ENCODE data around the gene GON7. TPM values are rescaled to one million over a fixed set of nuclear protein-coding genes. Genes with fewer than 3 reads are reported as not detected.
A peak's percentile ranks its signal among the peaks of the same experiment; 100 is the strongest.

GON7 gene
- total and polyA plus RNA-seq, 8 donors, result 4.6 to 14.9 (median 6.2) TPM

DNA sequence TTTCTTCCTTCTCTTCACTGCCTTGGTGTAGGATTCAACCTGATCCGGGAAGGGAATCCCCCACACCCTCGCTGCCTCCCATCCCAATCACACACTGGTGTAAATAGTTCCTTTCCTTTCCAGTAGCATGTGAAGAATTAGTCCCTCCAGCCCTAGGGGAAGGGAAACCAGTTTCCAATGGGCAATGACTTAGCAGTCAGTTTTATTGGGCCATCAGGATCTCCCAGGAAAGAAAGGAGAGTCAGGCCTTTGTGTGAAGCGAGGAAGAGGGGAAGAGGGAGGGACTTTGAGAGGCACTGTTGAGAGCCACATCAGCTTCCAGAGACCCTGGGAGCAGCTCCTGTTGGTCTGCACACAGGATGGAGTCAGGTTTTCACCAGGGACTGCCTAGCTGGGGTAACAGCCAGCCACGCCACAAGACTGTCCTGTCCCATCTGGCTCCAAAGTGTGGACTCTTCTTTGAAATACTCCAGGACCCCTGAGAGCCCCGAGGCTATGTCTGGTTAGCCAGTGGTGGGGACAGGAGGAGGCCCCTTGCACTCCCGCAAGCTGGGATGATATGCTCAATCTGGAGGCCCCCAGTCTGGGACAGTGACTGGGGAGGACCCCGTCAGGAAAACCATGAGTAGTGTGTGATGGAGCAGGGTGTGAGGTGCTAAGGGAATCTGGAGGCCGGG, 50.0 kb downstream of the GON7 start:
- no peaks in the 10 kb centered on the region for H3K9me3 ChIP-seq
- WGBS, 2 donors, result 80% methylated on average over 8 of the region's 8 CpGs

DNA sequence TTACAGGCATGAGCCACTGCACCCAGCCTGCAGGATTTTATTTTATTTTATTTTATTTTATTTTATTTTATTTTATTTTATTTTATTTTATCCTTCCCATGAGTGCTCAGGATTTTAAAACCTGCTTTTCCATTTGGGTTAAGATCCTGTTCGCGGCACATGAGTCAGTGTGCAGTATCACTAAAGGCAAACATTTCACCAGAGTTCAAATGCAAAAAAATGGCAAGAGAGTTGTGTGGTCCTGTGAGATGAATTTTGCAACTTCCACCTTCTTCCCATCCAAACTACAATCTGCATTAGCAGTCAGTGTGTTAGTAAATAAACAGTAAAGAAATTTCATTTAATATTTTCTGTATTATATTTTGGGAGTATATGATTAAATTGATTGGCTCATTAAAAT, 51.2 kb downstream of the GON7 start:
- no peak for FAIRE-seq
- H3K4me1 ChIP-seq, result peaks cover 0 to 13% (median 10%) of the 10 kb centered on the region in 3 donors
- TF ChIP-seq, protein P1, sequence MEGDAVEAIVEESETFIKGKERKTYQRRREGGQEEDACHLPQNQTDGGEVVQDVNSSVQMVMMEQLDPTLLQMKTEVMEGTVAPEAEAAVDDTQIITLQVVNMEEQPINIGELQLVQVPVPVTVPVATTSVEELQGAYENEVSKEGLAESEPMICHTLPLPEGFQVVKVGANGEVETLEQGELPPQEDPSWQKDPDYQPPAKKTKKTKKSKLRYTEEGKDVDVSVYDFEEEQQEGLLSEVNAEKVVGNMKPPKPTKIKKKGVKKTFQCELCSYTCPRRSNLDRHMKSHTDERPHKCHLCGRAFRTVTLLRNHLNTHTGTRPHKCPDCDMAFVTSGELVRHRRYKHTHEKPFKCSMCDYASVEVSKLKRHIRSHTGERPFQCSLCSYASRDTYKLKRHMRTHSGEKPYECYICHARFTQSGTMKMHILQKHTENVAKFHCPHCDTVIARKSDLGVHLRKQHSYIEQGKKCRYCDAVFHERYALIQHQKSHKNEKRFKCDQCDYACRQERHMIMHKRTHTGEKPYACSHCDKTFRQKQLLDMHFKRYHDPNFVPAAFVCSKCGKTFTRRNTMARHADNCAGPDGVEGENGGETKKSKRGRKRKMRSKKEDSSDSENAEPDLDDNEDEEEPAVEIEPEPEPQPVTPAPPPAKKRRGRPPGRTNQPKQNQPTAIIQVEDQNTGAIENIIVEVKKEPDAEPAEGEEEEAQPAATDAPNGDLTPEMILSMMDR (IDR thresholded peaks at IDR 0.05), result no peak
- no peaks in the 10 kb centered on the region for H3K36me3 ChIP-seq
- no peaks in the 10 kb centered on the region for H3K27me3 ChIP-seq
- intact Hi-C loops (cut with DNase I), result no loop called here
- H3K4me3 ChIP-seq, result no peak overlapping the region
- 59 to 67% methylated on average over 2 of the region's 2 CpGs for WGBS, 2 donors
- no peak for DNase-seq
- ATAC-seq, result no peak
- no peaks in the 10 kb centered on the region for H3K9me3 ChIP-seq
- H3K27ac ChIP-seq, result no peak overlapping the region

More for the DNA sequence above, 50.0 kb downstream of the GON7 start:
- Histone ChIP-seq H3K4me3 (no peak overlapping the region), H3K27me3 (no peaks in the 10 kb centered on the region), H3K4me1 (peaks cover 0 to 1% (median 0%) of the 10 kb centered on the region in 3 donors), H3K27ac (no peak overlapping the region), H3K36me3 (no peaks in the 10 kb centered on the region)
- TF ChIP-seq, protein P1 (IDR thresholded peaks at IDR 0.05), result no peak
- intact Hi-C loops (cut with DNase I), result no loop called here
- no peak for ATAC-seq
- no peak for FAIRE-seq
- DNase-seq, result peak in 1 of 6 donors; percentile 24

DNA sequence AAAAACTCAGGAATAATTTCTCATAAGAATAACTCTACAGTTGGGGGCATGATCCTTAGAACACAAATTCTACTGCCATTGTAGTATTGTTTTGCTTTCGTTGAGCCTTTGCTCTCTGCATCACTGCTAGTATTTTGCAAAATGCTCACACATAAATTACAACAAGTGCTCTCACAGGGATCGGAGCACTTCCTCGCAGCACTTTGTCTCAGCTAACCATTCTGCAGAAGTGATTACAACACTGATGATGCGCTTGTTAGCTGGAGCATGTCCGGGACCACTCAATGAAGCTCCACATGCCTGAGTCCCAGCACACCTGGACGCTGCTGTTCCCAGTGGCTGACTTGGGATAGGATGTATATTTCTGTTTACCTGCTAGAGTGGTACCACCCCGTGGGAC, 53.7 kb downstream of the GON7 start:
- no peak overlapping the region for H3K4me3 ChIP-seq
- peaks cover 0 to 16% (median 14%) of the 10 kb centered on the region in 3 donors for H3K4me1 ChIP-seq
- peak in 1 of 6 donors; percentile 5 for DNase-seq
- no peak for FAIRE-seq
- intact Hi-C loops (cut with DNase I), result no loop called here
- no peaks in the 10 kb centered on the region for H3K36me3 ChIP-seq
- no peak for ATAC-seq
- H3K9me3 ChIP-seq, result no peaks in the 10 kb centered on the region
- H3K27me3 ChIP-seq, result no peaks in the 10 kb centered on the region
- H3K27ac ChIP-seq, result no peak overlapping the region
- TF ChIP-seq, protein P1 (IDR thresholded peaks at IDR 0.05), result no peak
- WGBS, 2 donors, result 82 to 86% methylated on average over 7 of the region's 7 CpGs

Other genes starting within 250 kb of the GON7 start
- gene ITPK1, start 91.1 kb downstream of the GON7 start, total RNA-seq, result 10 to 100 TPM; 31.0 to 38.3 (median 34.5) TPM
- 10 to 100 TPM; 23.2 to 30.4 TPM for gene ITPK1, start 91.1 kb downstream of the GON7 start, polyA plus RNA-seq
- 10 to 100 TPM in 3 of 6 donors, 1 to 10 TPM in 3; 7.9 to 12.6 (median 10.1) TPM for gene MOAP1, start 22.2 kb downstream of the GON7 start, total RNA-seq
- 10 to 100 TPM in 1 of 2 donors, 1 to 10 TPM in 1; 8.3 to 21.4 TPM for gene MOAP1, start 22.2 kb downstream of the GON7 start, polyA plus RNA-seq
- gene LYSET, start 21.7 kb downstream of the GON7 start, total RNA-seq, result 10 to 100 TPM in 2 of 6 donors, 1 to 10 TPM in 4; 6.1 to 16.6 (median 9.2) TPM
- 10 to 100 TPM in 1 of 2 donors, 1 to 10 TPM in 1; 8.7 to 21.2 TPM for gene LYSET, start 21.7 kb downstream of the GON7 start, polyA plus RNA-seq
- 10 to 100 TPM; 10.9 to 17.6 (median 12.0) TPM for gene UBR7, start 191 bp upstream of the GON7 start, total RNA-seq
- gene UBR7, start 191 bp upstream of the GON7 start, polyA plus RNA-seq, result 10 to 100 TPM in 1 of 2 donors, 1 to 10 TPM in 1; 5.5 to 10.1 TPM
- gene BTBD7, start 126.0 kb upstream of the GON7 start, total RNA-seq, result 10 to 100 TPM; 12.1 to 21.6 (median 15.0) TPM
- gene BTBD7, start 126.0 kb upstream of the GON7 start, polyA plus RNA-seq, result 1 to 10 TPM; 6.3 to 8.9 TPM
- not detected for gene COX8C, start 140.1 kb upstream of the GON7 start, total RNA-seq
- not detected for gene COX8C, start 140.1 kb upstream of the GON7 start, polyA plus RNA-seq
- gene UNC79, start 223.9 kb upstream of the GON7 start, total RNA-seq, result 1 to 10 TPM; 1.2 to 2.4 (median 1.5) TPM
- gene UNC79, start 223.9 kb upstream of the GON7 start, polyA plus RNA-seq, result 1 to 10 TPM; 1.8 to 3.8 TPM